ENCODE measurements around the gene BEND7. TPM values are rescaled to one million over a fixed set of nuclear protein-coding genes. Genes with fewer than 3 reads are reported as not detected.
A peak's percentile ranks its signal among the peaks of the same experiment; 100 is the strongest.

The BEND7 gene
- total and polyA plus RNA-seq, 2 donors (not counting 3 experiments of a cell fraction or from before 2014, with no cell fraction given), result 7.3 to 31.7 TPM

GRCh38 chr10:13527864-13528122, 1.0 kb downstream of the BEND7 start:
- peak overlapping the region; percentile 61 for H2AFZ ChIP-seq (ENCODE audit: low read depth, low read length)
- dilution Hi-C loops (cut with MboI; ENCODE audit: extremely low pct_ligation_motif_present, low sequenced_read_pairs), result no loop called here

More at GRCh38 chr10:13527864-13528122, 1.0 kb downstream of the BEND7 start:
- Histone ChIP-seq H3K9me3 (replicated peaks; ENCODE audit: control insufficient read depth, insufficient read depth, low read length) (no peaks in the 10 kb centered on the region), H3K79me2 (ENCODE audit: control insufficient read depth, insufficient read depth, low read length) (peaks cover 13% of the 10 kb centered on the region), H3K9ac (replicated peaks; ENCODE audit: extremely low read depth, insufficient read depth, low read length) (peak overlapping the region; percentile 70), H3K27ac (ENCODE audit: insufficient read depth, low read depth, low read length) (peak overlapping the region; percentile 76), H4K20me1 (replicated peaks; ENCODE audit: control insufficient read depth, extremely low read depth, insufficient read depth, low read length) (no peaks in the 10 kb centered on the region), H3K27me3 (ENCODE audit: control insufficient read depth in 2 of 2, insufficient read depth in 2 of 2, low read length in 2 of 2) (no peaks in the 10 kb centered on the region), H3K4me2 (ENCODE audit: insufficient read depth, low read length) (peak overlapping the region; percentile 90), H3K36me3 (ENCODE audit: control insufficient read depth in 2 of 2, extremely low read depth in 1 of 2, insufficient read depth in 2 of 2, low read length in 2 of 2) (peaks cover 3 to 6% of the 10 kb centered on the region in 2 experiments), H3K4me3 (replicated peaks in 1 of 3; ENCODE audit: insufficient read depth in 1 of 3, low read depth in 1 of 3, low read length in 3 of 3) (peak overlapping the region; percentile 60 to 84 (median 82)), H3K4me1 (ENCODE audit: control insufficient read depth, extremely low read depth, insufficient read depth, low read length) (peaks cover 26% of the 10 kb centered on the region), H3K9me1 (replicated peaks; ENCODE audit: control insufficient read depth, extremely low read depth, insufficient read depth, low read length) (no peaks in the 10 kb centered on the region)
- intact Hi-C loops (cut with micrococcal nuclease), result loop anchor here (5.0 kb wide), 2 partner anchors 40 to 180 kb away; partner anchors contain the start of gene SEPHS1
- DNase-seq (ENCODE audit: low read depth, low spot score) (peak; percentile 34), FAIRE-seq (peak; percentile 21)
- CTCF ChIA-PET, result interaction anchor here (1.1 to 2.6 kb wide), 5 partner anchors 9 to 156 kb away, joined by 3 to 24 read pairs (median 6); no protein-coding TSS in a partner anchor
- BruUV-seq (replicated peaks), result no TSS peak
- TF ChIP-seq MAX (IDR thresholded peaks at IDR 0.05; ENCODE audit: insufficient read depth, insufficient read length), result no peak
- no peak for TF ChIP-seq FOS (IDR thresholded peaks at IDR 0.05; ENCODE audit: borderline replicate concordance, insufficient read depth, low read length)
- no peak for TF ChIP-seq POLR2AphosphoS5 (IDR thresholded peaks at IDR 0.05; ENCODE audit: insufficient read depth, low read depth, low read length)
- TF ChIP-seq EZH2 (IDR thresholded peaks at IDR 0.05; ENCODE audit: borderline replicate concordance, low read depth, low read length, severe bottlenecking), result no peak
- TF ChIP-seq POLR2A (IDR thresholded peaks at IDR 0.05; ENCODE audit: low read depth, low read length), result no peak
- no peak for TF ChIP-seq CTCF (IDR thresholded peaks at IDR 0.05; ENCODE audit: extremely low read depth in 1 of 2, insufficient read depth in 1 of 2, low read depth in 1 of 2, low read length in 2 of 2)
- no peak for TF ChIP-seq GATA2 (IDR thresholded peaks at IDR 0.05; ENCODE audit: insufficient read depth, insufficient read length, low read depth, low read length)
- TF ChIP-seq MYC (IDR thresholded peaks at IDR 0.05; ENCODE audit: low read depth, low read length), result no peak
- TF ChIP-seq JUN (IDR thresholded peaks at IDR 0.05; ENCODE audit: borderline replicate concordance, insufficient read depth, insufficient read length, low read depth), result no peak
- POLR2A ChIA-PET, result no interaction called here
